Measurements from ENCODE around the gene EDAR.

The EDAR gene

DNA sequence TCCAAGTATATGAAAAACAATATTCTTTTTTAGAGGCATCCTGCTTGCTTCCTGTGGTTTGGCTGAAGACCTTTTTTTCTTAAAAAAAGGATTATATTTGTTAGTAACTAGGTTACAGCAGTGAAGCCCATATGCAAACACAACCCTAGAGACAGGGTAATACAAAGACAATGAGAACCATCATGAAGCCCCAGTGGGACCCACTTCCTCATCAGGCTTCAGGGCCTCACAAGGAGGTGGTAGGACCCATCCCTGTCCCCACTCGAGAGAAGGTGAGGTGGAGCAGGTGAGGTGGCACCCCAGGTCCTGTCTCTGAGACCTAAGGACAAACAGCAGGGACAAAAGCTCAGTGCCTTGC is 80.3 kb downstream of the EDAR start:
- DNase-seq (ENCODE audit: low read depth in 2 of 2), result no peak

DNA sequence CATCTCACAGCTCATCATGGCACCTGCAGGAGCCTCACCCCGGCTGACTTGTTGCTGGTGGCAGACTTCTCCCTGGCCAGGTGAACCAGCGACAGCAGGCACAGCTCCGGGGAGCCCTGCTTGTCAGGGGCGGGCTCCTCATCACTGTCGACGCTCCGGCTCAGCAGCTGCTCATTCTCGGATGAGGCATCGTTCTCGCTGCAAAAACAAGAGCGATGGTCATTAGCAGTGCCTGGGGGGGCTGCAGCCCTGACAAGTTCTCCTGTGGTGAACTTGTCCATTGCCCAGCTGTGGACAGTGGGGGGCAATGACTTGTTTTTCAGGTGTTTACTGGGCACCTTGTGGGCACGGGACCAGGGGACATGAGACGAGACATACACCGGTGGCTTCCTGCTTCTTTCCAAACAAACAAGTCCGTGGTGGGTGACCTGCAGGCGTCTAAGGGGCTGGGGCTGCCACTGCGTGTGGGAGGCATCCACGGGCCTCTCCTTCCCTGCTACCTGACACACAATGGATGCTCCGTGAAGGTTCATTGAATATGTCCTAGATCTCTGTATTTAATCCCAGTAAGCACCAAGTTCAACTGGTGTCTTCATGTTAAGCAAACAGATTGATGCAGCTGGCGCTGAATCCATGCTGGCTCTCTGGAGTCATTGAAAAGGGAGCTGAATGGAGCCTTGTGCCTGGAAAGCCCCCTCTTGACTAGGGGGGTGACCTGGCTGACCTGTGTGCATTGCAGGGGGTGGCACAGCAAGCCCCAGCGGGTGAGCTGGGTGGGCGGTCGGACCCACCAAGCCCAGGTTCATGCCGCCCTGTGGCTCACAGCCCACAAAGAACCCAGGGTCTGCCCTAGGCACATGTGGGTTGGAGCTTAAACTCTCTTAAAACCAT is 81.0 kb downstream of the EDAR start:
- no peak for DNase-seq (ENCODE audit: low read depth in 2 of 2)

DNA sequence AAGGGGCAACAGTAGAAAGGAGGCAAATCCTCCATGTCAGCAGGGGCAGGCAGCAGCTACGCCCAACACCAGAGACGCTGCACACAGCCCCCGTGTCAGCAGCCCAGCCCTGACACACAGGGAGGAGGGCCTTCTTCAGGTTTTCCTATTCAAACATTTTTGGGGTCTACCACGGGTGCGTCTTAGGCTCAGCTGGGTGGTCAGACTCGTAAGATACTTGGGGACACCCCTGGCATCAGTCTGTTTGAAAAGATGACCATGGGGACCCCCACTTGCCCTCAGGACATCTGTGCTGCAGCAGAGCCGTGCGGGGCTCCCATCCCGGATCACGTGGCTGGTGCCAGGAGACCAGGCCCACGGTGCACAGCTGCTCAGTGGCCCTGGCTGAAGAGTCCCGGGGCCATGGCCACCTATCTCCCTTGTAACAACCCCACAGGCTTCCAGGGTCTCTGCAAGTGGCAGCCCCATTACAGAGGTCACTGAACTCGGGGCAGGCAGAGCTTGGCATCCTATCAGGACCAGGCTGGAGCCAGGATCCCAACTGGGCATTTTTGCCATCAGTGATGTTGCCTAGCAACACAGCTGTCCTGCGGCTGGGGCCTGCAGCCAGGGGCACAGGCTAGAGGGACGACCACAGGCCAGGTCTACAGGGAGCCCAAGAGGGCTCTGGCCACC is 82.5 kb downstream of the EDAR start:
- DNase-seq (ENCODE audit: low read depth in 2 of 2), result no peak

DNA sequence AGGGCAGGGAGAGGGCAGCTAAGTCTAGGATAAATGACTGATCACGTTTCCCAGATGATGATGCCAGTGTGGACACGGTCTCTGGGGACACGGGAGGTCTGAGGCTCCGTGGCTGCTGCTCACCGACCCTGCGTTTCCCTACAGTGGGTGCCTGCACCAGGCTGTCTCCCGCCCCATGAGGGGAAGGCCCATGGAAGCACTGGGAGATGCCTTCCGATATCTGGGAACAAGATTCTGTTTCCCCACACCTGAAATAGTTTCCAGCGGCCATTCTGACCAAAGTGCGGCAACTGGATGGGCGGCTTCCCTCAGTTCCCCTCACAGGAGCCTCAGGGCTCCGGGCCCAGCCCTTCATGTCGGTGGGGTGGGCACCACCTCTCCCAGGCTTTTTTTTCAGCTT is 83.1 kb downstream of the EDAR start:
- no peak for DNase-seq (ENCODE audit: low read depth in 2 of 2)

DNA sequence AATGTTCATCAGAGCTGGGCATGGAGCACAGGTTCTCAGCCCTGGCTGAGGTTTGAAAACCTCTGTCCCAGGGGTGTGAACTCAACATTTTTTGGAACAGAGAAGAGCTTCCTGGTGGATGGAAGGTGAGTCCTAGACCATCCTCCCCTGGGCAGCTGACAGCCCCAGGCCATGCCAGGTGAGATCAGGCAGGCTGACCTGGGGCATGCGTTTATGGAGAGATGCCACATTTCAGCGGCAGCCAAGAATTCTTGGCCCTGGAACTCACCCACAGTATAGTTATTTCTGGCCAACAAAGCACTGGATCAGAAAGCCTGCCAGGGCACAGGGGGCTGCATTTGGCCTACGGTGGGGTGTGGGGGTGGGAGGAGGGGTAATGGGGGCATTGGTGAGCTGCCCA is 83.8 kb downstream of the EDAR start:
- DNase-seq (ENCODE audit: low read depth in 2 of 2), result no peak

DNA sequence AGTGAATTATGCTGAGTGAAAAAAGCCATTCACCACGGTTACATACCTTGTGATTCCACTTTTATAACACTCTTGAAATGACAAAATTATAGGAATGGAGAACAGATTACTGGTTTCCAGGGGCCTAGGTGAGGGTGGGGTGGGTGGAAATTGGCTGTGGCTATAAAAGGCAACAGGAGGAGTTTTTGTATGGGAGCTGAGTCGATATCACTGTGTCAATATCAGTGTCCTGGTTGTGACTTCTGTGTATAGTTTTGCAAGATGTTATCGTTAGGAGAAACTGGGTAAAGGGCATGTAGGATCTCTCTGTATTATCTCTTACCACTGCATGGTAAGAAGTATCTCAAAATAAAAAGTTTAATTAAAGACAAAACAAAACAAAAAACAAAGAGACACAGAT is 84.3 kb downstream of the EDAR start:
- no peak for DNase-seq (ENCODE audit: low read depth in 2 of 2)

DNA sequence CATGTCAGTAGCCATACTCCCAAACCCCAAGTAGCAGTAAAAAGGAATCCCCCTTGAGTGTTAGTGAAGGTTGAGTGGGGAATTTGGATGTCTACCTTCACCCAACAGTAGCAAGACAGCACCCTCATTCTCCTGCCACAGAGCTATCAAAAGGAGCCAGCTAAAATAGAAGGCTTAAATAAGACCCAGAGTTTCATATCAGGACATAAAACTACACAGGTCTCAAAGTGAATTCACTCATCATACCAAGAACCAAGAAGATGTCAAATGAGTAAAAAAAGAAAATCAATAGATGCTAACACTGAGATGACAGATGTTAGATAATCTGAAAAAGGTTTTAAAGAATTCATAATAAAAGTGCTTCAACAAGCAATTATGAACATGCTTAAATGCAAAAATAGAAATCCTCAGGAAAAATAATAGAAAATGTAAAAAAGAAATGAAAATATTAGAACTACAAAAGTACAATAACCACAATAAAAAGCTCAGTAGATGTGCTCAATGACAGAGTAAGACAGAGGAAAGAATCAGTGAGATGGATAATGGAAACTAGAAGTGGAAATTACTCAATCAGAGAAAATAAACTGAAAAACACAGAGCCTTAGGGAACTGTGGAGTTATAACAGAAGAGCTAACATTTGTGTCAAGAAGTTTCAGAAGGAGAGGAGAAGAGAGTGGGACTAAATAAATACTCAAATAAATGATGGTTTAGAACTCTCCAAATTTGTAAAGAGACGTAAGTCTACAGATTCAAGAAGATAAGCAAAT is 90.5 kb downstream of the EDAR start:
- no peak for DNase-seq (ENCODE audit: low read depth in 2 of 2)

DNA sequence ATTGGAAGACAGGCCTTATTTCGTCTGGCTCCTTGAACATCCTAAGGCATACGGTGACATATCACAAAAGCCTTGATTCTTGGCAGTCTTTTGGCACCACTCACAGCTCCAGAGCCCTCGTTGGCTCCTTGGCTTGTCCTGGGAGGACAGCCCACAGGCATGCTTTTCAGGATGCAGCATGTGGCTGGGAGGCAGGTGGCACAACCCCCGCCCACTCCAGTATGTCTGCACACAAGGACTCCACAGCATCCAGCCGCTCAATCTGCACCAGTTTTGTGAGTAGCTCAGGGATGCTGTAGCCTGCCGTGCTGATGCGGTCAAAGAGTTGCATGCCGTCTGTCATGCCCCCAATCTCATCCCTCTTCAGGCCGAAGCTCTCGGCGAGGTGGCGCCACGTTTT is 92.3 kb downstream of the EDAR start:
- no peak for DNase-seq (ENCODE audit: low read depth in 2 of 2)

DNA sequence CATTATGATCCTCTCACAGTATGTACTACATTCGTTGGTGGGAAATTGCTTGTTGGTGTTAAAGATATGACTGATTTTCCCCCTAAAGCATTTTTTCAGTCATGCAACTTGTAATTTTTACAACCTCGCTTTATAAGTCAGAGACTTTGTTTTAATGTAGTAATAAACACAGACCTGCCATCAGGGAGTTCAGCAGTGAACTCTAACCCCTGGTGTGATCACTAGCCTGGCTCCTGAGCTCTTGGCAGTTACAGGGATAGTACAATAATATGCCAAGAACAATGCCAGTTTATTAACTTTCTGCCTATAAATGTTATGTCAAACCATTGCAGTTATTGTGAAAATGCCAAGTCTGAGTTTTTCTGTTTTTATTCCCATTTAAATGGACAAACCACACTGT is 93.8 kb downstream of the EDAR start:
- no peak for DNase-seq (ENCODE audit: low read depth in 2 of 2)

DNA sequence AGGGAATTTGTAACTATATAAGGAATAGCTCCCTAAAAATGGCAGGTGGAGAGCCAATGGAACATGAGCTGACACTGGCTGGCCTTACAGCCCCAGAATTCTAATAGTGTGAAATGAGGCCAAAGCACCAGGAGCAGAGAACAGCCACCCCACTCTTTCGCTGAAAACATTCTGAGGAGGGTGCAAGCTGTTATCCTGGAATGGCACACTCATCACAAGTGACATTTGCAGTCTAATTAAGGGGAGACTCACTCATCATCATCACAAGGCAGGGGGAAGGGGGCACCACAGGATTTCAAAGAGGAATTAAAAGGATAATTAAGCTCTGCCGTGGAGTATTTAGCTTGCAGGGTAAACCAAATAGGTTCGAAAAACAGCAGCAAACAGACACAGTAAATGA is 94.3 kb downstream of the EDAR start:
- DNase-seq (ENCODE audit: low read depth in 2 of 2), result no peak

DNA sequence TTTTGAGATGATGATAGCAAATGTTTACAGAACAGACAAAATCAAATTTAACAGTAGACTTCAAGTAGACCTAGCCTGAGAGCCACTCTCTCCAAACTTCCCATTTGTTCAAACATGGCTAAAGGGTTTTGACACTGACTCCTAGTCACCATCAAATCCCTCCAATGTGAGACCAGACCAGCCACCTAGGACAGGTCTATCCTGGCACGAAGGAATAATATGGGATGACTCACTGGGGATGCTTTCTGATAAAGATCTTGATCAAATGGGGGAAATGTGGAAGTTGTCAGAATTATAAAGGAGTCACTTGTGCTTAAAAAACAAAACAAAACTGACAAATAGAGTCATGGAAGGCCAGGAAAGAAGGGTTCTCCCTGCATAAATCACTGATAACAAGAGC is 95.7 kb downstream of the EDAR start:
- no peak for DNase-seq (ENCODE audit: low read depth in 2 of 2)

DNA sequence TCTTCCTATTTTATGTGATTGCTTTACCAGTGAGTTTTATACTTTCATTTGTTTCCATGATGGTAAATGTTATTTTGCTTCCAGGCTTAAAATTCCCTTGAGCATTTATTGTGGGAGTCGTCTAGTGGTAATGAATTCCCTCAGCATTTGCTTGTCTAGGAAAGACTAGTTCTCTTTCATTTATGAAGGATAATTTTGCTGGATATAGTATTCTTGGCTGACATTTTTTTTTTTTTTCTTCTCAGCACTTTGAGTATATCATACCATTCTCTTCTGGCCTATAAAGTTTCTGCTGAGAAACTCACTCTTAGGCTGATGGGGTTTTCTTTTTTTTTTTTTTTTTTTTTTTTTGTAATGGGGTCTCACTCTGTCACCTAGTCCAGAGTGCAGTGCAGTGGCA is 99.1 kb downstream of the EDAR start:
- DNase-seq (ENCODE audit: low read depth in 2 of 2), result no peak

DNA sequence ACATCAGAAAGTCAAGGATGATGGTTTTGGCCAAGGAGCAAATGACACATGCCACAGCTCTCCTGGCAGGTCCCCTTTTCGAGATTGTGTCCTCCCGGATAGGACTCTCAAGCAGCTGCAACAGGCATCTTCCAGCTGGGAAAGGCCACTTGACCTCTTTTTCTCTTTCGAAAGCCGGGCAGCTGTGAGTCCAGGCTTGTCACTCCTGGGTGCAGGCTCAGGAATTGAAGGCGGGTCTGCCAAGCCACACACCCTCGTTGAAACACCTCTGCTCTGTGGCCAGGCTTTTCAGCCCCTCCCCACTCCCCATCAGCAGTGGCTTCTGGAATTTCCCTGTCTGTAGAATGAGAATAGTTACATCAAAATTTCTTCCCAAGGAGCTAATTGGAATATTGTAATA is 104.4 kb downstream of the EDAR start:
- no peak for DNase-seq (ENCODE audit: low read depth in 2 of 2)

DNA sequence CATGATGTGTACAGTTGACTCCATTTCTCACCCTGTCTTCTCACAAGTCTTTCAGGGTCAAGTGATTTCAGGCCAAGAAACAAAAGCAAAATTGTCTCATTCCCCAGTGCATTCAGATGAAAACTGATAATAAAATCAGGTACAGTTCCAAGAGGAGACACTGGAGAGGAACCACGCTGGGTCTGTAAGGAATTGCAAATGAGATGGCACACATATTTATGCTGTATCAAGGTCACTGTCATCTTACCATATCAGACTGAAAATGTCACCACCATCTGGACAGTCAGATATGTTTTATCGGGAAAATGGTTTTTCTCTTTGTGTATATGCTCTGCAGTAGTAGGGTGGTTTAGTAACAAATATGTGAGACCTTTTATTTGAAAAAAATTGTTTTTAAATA is 110.7 kb downstream of the EDAR start:
- DNase-seq (ENCODE audit: low read depth in 2 of 2), result no peak

DNA sequence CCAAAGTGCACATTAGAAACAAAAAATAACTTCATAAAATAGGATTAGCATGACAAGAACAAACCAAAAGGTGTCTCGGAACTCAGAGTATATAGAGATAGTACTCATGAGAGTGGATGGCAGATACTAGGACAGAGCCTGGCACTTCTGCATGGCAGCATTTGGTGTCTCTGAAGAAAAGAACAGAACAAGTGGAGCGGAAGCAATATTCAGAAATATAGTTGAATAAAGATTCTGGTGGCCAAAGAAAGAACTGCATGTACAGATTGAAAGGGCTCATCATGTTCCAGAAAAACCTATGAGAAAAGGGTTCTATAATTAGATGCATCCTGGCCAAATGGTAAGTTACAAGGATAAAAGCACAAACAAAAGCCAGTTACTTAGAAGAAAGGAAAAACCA is 111.5 kb downstream of the EDAR start:
- no peak for DNase-seq (ENCODE audit: low read depth in 2 of 2)

DNA sequence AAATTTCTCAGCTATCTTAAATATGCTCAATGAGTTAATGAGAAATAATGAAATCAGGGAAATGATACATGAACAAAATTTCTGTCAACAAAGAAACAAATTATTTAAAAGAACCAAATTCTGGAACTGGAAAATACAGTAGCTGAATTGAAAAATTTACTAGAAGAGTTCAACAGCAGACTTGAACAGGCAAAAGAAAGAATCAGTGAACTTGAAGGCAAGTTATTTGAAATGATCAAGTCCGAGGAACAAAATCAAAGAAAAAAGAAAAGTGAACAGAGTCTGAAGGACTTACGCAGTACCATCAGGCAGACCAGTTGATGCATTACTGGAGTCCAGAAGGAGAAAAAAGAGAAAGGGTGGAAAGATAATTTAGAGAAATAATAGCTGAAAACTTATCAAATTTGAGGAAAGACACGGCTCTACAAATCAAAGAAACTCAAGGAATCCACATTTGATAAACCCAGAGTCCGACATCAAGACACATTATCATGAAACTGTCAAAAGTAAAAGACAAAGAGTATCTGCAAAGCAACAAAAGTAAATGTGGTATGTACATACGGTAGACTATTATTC is 118.9 kb downstream of the EDAR start:
- no peak for DNase-seq (ENCODE audit: low read depth in 2 of 2)

DNA sequence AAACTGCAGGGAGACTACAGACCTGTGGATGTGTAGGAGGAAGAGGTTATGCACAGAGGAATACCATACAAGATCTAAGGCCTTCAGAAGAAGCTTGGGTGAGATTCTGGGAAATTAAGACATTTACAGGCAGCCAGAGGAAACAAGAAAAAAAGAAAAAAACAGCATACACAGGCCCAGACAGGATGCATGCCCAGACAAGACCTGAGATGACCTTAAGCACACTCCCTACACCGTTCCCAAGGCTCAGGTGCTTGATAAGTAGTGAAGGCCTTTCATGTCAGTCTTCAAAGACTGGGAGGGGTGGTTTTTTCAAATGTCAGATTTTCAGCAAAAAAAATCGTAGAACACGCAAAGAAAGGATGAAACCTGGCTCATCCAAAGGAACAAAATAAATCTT is 119.5 kb downstream of the EDAR start:
- no peak for DNase-seq (ENCODE audit: low read depth in 2 of 2)

DNA sequence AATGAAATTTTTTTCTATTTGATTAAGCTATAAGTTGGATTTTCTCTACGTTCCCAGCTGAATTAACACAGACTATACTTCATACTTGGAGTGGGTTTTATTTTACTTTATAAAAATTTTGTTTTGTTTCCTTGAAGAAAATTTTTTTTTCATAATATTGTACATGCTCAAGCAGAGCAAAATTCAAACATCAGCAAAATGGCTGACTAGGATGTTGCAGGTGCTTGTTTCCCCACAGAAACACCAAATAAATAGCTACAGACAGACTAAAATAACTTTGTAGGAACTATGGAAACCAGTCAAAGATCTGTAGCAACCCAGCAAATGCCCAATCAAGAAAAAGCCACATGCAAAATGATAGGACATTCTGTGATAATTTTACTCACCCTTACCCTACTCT is 120.1 kb downstream of the EDAR start:
- no peak for DNase-seq (ENCODE audit: low read depth in 2 of 2)

DNA sequence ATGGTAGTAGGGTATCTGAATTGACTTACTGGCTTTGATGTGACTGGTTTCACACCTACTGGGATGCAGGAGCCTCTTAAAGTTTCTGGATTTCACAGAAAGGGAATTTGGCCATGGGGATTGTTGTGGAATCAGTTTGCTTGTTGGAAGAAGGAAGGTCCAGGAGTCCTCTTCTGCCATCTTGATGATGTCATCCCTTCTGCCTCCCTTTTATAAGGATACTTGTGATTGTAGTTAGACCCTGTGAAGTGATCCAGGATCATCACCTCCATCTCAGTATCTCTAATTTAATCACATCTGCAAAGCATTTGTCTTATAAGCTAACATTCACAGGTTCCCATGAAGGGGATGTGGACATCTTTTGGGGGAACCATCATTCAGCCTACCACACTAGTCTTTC is 123.0 kb downstream of the EDAR start:
- DNase-seq (ENCODE audit: low read depth in 2 of 2), result no peak

DNA sequence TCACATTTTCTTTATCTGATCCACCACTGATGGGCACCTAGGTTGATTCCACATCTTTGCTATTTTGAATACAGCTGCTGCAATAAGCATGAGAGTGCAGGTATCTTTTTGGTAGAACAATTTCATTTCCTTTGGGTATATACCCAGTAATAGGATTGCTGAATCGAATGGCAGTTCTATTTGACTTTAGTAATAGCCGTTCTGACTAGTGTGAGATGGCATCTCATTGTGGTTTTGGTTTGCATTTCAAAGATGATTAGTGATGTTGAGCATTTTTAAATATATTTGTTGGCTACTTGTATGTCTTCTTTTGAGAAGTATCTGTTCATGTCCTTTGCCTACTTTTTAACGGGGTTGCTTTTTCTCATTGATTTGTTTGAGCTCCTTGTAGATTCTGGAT is 130.1 kb downstream of the EDAR start:
- DNase-seq (ENCODE audit: low read depth in 2 of 2), result no peak

DNA sequence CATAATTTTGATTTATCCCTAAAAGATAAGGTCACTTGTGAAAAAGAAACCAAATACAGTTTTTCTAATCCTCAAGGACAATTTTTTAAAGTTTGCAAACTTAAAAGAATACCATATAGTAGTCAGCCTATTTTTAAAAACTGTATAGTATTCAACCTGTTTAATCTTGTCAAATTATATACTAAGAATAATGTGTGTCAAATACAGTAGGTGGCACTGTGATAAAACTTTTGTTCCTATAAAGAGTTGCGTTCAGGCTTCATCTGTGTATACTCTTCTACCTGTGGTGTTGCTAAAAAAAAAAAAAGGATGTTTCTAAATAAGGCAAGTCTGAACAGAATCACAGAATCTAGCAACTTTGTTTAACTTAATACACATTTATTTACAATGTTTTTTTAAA is 133.8 kb downstream of the EDAR start:
- no peak for DNase-seq (ENCODE audit: low read depth in 2 of 2)

DNA sequence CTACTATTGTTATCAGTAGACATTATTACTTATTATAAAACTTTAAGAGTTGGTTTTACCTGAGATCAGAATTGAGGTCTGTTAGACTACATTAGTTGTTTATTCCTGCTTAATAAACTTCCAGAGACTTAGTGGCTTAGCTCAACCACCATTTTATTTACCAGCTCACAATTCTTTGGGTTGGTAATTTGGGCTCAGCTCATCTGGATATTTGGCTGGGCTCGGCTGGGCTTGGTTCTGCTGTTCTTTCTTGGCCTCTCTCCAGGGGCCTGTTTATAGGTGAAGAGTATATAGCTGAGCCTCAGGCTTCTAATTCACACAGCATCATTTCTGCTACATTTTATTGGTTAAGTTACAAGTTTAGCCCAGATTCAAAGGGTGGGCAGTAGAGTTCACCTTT is 134.5 kb downstream of the EDAR start:
- no peak for DNase-seq (ENCODE audit: low read depth in 2 of 2)

DNA sequence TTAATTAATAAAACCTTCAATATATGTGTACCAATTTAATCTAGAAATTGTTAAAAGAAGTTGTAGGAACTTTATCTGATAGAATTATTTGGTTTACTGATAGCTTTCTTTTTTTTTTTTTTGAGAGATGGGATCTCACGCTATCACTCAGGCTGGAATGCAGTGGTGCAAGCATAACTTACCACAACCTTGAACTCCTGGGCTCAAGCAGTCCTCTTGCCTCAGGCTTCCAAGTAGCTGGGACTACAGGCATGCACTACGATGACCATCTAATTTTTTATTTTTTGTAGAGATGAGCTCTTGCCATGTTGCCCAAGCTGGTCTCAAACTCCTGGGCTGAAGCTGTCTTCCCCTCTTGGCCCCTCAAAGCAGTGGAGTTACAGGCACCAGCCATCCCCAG is 135.6 kb downstream of the EDAR start:
- no peak for DNase-seq (ENCODE audit: low read depth in 2 of 2)
